ENCODE results near the gene DUSP8. TPM values are rescaled to one million over a fixed set of nuclear protein-coding genes. Genes with fewer than 3 reads are reported as not detected.
"Not testable (repeated sequence)": the region's sequence is repeated elsewhere in the genome, so short reads cannot be mapped to it uniquely, and the experiment has no call there.

The DUSP8 gene
- total RNA-seq, 1 donor from 2014 or later, result 0.40 TPM

DNA sequence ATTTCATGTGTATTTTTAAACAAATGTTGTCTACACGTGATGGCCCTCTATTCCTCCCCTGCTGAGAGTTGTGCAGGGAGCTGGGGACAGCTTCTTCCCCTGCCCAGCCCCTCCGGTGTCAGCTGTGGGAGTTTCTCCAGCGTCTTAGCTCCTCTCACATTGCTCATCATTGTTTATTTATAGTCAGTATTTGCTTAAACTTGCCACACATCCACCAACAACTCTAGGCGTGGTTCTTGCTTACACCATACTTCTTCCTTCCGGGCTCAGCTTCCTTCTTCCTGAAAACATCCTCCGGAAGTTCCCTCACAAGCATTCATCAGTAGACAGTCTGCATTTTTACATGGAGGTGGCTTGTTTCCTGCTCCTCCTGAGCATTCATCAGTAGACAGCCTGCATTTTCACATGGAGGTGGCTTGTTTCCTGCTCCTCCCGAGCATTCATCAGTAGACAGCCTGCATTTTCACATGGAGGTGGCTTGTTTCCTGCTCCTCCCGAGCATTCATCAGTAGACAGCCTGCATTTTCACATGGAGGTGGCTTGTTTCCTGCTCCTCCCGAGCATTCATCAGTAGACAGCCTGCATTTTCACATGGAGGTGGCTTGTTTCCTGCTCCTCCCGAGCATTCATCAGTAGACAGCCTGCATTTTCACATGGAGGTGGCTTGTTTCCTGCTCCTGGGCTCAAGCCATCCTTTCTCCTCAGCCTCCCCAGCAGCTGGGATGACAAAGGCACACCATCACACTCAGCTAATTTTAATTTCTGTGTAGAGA is 17.3 kb upstream of the DUSP8 start:
- not testable (repeated sequence) for DNase-seq (ENCODE audit: low read depth, low spot score)

DNA sequence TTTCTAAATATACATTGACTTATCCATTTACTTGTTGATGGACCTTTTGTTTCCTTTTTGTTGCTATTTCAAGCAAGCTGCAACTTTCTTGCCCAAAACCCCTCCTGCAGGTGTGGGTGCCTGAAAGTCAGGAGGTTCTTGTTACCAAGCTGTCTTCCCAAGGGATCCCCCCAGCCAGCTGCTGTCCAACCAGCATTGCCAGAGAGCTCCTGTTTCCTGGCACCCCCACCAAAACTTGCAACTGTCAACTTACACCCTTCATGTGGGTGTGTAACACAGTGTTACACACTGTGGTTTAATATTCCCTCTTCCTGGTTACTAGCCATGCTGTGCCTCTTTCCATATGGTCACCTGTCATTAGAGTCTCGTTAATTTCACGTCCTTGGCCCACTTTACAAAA is 14.6 kb upstream of the DUSP8 start:
- DNase-seq (ENCODE audit: low read depth, low spot score), result no peak

DNA sequence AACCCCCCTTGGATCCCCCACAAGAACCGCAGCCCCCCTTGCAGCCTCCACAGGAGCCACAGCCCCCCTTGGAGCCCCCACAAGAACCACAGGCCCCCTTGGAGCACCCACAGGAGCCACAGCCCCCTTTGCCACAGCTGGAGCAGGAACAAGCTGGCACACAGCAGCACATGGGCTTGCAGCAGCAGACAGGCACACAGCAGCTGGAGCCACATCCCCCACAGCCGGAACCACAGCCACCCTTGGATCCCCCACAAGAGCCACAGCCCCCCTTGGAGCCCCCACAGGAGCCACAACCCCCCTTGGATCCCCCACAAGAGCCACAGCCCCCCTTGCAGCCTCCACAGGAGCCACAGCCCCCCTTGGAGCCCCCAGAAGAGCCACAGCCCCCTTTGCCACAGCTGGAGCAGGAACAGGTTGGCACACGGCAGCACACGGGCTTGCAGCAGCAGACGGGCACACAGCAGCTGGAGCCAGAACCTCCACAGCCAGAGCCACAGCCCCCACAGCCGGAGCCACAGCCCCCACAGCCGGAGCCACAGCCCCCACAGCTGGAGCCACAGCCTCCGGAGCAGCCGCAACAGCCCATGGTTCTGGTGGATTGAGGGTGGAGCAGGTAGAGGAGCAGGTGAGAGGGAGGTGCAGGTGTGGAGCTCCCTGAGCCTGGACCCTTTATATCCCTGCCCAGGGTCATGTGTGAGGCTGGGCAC is 12.7 kb upstream of the DUSP8 start, which contains the start of gene KRTAP5-1:
Gene KRTAP5-1 (minus strand): TSS at position 623 of the 710 bp plus-strand sequence. CDS start 34 bp downstream, at position 589.
- not testable (repeated sequence) for DNase-seq (ENCODE audit: low read depth, low spot score)

DNA sequence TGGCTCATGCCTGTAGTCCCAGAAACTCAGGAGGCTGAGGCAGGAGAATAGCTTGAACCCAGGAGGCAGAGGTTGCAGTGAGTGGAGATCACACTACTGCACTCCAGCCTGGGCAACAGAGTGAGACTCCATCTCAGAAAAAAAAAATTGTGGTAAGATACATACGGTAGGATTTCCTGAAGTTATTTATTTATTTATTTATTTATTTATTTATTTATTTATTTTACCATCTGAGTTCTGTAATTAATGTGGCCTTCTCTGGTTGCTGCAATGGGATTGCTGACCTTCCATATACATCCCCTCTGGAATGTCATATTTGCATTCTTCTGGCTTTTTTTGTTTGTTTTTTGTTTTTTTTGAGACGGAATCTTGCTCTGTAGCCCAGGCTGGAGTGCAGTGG is 10.8 kb upstream of the DUSP8 start:
- DNase-seq (ENCODE audit: low read depth, low spot score), result not testable (repeated sequence)

DNA sequence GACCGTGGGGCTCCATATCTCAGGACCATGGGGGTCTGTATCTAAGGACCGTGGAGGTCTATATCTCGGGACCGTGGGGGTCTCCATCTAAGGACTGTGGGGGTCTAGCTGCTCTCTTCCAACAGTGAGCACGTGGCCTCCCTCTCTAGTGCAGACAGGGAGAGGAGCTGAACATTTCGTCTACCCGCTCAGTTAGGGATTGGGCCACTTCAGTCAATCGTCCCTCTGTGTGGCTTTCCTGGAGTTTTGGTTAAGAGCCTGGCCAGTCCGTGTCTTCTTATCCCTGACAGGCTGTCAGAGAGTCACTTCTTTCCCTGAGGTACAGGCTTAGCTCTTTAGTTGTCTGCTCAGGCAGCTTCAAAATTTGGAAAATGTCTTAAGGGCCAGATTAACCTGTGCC is 9.9 kb upstream of the DUSP8 start:
- no peak for DNase-seq (ENCODE audit: low read depth, low spot score)

DNA sequence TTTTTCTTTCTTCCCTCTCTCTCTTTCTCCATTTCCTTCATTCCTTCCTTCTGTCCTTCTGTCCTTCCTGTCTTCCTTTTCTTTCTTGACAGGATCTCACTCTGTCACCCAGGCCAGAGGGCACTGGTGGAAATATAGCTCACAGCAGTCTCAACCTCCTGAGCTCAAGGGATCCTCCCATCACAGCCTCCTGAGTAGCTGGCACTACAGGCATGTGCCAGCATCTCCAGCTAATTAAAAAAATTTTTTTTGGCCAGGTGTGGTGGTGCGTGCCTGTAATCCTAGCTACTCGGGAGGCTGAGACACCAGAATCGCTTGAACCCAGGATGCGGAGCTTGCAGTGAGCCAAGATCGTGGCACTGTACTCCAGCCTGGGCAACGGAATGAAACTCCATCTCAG is 4.8 kb upstream of the DUSP8 start:
- no peak for DNase-seq (ENCODE audit: low read depth, low spot score)

DNA sequence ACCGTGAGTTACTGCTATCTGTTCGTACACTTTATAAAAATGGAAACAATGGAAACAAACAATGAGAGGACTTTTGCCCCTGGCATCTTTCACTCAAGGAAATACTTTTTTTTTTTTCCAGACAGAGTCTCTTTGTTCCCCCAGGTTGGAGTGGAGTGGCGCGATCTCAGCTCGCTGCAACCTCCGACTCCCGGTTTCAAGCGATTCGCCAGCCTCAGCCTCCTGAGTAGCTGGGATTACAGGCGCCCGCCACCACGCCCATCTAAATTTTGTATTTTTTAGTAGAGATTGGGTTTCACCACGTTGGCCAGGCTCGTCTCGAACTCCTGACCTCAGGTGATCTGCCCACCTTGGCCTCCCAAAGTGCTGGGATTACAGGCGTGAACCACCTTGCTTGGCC is 3.7 kb upstream of the DUSP8 start:
- not testable (repeated sequence) for DNase-seq (ENCODE audit: low read depth, low spot score)

DNA sequence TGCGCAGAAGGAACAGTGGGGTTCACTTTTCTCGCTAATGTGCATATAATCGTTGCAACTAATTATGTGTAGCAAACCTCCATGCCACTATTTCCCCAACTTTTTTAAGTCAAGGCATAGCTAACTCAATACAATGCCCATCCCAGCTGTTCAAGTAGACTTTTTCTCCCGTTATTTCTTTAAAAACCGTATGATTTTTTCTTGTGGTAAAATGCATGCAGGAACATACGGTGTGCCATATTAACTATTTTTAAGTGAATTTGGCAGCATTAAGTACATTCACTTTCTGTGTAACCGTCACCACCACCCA is 2.8 kb upstream of the DUSP8 start:
- no peak for DNase-seq (ENCODE audit: low read depth, low spot score)

DNA sequence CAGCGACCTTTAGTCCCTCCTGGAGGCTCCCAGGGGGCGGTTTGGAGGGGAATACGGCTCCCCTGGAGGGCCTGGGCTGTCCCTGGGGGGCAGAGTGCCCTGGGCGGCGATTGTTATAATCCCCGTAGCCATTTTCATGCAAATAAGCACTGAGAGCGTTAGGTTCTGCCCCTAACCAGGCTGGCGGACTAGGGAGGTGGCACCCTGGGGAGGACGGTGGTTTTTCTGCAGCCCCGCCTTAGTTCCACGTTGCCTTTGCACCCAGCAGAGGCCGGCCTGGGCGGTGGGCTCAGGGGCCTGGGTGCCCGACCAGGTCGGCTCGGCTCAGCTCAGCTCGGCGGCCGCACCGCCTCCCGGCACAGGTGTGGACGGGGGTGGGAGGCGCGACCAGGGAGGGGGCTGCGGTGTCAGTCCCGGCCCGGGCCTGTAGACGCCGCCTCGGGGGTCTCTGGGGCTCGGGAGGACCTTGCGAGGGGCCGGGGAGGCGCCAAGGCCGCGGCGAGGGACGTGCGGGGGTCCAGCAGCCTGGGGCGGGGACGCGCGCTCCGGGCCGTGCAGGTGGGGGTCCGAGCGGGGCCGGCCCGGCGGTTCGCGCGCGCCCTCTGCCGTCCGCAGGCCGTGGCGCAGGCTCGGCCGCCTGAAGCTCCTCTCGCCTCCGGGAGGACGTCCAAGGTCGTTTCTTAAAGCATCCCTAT is 2.3 kb upstream of the DUSP8 start:
- no peak for DNase-seq (ENCODE audit: low read depth, low spot score)

DNA sequence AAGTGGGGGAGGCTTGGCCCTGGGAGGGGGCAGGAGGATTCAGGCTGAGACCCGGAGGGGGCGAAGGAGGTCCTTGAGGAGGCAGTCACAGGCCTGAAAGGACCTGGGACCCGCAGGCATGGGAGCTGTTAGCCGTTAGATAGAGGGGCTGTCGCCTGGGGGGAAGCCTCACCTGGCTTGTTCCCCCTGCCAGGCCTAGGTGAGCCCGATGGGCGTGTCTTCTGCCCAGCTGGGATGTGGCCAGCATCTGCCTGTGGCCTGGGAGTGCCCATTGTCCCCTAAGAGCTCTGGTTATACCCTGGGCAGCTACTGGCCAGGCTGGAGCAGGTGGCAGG is 1.8 kb upstream of the DUSP8 start:
- no peak for DNase-seq (ENCODE audit: low read depth, low spot score)

DNA sequence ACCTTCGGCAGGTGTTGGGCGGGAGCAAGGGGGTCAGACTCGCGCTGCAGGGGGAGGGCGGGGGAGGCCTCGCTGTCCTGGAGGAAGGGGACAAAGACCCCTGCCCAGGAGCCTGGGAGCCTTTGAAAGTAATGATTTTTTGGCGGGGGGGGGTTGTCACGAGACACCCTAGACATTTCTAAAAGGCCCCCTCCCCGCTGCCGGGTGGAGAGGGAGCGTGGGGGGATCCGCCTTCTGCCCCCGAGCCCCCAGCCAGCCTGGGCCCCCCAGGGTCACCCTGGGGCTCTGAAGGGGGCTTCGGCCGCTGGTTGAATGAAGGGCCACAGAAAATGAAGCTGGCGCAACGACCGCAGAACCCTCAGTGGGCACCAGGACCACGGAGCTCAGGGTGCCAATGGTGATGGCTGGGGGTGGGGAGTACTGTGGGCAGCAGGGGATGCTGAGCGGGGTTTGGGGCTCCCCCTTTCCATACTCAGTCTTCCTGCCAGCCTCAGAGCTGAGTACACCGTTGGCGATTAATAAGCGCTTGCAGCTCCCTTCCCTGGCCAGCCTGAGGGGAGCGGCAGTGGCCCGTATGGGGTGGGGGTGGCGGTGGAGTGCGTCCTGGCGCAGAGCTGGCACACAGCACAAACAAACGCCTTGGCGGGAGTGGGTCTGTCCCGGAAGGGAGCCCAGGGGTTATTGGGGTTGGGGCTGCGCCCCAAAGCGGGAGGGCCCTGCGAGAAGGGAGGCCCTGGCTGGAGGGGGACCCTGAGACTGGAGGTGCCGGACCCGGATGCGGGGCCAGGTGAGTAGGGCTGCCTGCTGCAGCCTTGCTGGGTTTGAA is 1.2 kb upstream of the DUSP8 start:
- DNase-seq (ENCODE audit: low read depth, low spot score), result no peak

DNA sequence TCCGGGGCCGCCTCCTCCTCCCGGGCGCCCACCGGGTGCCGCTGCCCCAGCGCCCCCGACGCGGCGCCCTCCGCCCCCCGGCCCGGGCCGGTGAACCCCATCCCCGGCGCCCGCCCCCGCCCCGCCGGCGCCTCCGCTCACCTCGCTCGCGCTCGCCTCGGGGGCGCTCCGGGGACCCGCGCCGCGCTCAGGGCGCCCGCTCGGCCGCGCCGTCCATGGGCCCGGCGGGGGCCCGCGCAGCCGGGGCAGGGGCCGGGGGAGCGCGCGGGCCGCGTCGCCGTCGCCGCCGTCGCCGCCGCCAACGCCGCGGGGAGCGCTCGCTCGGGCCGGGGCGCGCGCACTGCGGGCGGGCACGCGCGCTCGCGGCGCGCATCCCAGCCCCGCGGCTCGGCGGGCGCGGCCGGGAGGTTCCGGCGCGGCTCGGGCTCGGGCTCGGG is 293 bp downstream of the DUSP8 start:
- DNase-seq (ENCODE audit: low read depth, low spot score), result no peak

DNA sequence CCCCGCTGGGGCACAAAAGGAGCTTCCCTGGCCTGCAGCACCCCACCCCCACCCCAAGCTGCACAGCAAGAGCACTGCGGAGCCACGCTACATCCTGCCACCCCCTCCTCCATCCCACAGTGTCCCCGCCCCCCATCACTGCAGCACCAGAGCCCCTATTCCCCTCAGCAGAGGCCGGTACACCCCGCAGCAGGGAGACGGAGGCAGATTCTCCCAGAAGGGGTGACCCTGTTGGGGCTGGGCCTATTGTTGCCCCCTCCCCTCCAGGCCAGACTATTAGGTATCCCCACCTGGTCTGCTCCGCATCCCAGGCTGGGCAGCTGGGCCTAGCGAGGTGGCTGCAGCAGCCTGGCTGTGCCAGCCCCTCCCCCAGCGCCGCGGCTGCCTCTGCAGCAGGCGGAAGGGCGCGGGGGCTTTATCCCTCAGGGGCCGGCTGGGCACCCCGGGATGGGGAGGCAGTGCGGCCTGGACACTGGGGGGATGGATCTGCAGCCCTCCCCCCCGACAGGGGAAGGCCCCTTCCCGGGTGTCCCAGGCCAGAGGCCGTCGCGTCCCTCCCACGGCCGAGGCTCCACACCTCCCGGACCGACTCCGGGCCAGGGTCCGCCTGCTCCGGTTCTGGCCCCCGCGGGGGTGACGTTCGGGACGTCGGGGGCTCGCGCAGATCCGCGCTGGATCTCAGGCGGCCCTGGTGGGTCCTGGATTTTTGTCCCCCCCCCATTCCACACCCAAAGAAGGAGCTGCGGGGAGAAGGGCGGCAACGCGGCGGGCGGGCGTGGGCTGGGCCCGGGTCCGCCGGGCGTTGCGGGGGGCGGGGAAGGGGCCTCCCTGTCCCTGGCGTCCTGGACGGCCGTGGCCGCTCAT is 943 bp downstream of the DUSP8 start:
- DNase-seq (ENCODE audit: low read depth, low spot score), result no peak

DNA sequence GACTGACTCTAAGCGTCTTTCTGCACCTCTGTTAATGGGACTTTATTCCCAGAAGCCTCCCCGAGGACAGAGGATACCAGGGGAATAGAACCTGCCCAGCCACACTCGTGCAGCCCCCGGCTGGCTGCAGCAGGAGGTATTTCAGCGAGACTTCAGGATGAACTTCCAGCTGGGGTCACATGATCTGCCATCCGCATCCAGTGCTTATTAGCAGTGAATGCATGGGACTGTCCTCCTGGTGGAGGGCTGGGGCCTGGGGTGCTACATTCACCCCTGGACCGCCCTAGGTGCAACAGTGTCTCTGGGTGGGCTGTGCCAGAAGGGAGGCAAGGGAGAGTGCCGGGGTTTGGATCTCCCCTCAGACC is 1.6 kb downstream of the DUSP8 start:
- no peak for DNase-seq (ENCODE audit: low read depth, low spot score)

DNA sequence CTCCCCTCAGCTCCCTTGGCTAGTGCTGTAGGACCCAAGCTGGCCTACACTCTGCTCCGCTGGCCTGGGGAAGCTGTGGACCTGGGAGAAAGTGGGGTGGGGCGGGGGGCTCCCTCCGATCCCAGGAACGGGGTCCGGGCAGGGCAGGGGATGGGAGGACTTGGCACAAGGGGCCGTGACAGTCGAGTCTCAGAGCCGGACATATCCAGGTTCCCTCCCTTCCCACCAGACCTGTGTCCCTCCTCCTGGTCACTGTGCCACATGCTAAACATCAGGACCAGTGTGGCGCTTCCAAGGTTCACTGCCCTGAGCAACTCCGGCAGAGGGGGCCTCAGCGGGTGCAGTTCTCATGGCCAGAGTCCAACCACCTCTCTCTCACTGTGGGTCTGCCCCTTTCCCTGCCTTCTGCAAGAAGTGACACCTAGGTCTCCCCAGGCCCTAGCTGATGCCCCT is 2.0 kb downstream of the DUSP8 start:
- no peak for DNase-seq (ENCODE audit: low read depth, low spot score)

DNA sequence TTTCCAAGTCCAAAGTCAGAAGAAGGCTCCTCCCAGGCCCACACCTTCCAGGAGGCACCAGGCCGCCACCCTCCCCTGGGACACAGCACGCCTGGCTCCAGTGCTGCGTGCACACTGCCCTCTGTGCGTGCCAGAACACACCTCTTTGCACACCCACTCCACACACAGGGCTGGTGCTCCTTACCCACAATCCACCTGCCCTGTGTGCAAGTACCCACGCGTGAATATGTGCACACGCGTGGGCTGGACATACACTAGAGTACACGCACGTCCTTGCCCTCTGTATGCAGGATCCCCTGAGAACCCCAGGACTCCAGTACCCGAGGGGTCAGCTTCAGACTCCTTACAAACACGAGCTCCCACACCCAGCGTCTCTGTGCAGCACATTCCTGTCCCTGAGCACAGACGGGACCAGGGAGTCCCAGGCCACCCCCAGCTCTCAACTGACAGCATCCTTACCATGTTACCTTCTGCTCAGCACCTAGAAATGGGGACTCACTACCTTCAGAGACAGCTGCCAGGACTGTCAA is 2.8 kb downstream of the DUSP8 start:
- DNase-seq (ENCODE audit: low read depth, low spot score), result no peak

DNA sequence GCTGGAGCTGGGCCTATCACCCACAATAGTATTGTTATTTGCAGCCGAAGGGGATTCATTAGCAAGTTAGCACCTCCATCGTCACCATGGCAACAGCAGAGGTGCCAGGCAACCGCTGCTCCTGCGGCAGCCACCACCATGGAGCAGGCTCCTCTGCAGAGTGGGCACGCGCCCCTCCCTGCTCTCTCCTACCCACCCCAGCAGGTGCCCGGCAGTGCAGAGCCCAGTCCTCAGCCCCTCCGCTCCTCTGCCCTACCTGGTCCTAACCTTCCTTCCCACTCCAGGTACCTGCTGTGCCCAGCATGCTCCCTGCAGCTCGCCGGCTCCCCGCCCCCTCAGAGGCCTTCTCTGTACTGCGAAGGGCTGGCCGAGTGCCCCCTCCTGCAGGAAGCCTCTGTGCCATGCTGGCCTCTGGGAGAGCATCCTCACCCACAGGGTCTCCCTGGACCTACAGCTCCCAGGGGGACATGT is 3.6 kb downstream of the DUSP8 start:
- no peak for DNase-seq (ENCODE audit: low read depth, low spot score)

DNA sequence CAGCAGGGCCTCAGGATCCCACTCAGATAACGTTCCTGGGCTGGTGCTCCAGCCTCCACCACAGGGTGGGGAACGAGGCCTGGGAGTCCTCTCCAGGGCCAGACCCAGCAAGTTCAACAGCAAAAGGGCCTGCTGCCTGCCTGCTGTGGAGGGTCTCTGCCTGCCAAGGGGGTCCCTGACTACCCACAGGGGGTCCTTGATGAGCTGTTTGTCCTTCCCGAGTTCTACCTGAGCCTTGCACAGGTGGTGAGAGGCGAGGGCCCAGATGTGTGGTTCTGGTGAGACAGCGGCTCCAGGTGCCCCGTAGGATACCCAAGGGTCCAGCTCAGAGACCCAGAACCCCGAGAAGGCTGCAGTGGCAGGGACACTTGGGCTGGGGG is 4.4 kb downstream of the DUSP8 start:
- DNase-seq (ENCODE audit: low read depth, low spot score), result no peak

DNA sequence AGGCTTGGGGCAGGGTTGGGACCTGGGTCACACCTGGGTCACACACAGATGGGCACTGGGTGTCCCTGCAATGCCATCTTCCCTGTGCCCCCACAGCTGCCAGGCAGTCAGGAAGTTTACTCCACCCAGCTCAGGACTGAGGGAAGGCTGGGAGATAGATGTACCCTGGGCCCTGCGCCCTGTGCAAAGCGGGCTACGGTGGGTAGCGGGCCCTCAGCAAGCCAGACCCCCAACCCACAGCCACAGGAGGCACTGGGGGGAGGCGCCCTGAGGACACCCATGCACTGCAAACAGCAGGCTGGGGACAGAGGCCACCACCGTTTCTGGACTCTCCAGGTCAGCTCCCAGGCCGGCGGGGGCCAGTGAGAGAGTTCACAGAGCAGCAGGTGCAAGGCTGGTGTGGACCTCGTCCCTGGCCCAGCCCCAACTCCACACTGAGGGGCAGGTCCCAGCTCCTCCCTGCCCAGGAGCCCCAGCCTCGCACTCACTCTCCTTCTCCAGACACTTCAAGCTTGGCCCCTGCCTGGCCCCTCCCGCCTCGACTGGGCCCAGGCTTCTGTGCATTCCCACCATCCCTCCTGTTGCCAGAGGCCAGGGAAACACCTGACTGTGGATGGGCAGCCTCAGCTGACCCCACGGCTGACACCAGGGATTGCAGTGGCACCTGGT is 4.9 kb downstream of the DUSP8 start:
- DNase-seq (ENCODE audit: low read depth, low spot score), result no peak

Data from pulmonary artery endothelial cell (primary cell).